NCI-H82 (cell line): ENCODE results near the gene STXBP1.

Experiments
- DNase-seq: peaks from one replicate; lab custom pipeline; 2025; lab: John Stamatoyannopoulos, UW

STXBP1 gene

DNA sequence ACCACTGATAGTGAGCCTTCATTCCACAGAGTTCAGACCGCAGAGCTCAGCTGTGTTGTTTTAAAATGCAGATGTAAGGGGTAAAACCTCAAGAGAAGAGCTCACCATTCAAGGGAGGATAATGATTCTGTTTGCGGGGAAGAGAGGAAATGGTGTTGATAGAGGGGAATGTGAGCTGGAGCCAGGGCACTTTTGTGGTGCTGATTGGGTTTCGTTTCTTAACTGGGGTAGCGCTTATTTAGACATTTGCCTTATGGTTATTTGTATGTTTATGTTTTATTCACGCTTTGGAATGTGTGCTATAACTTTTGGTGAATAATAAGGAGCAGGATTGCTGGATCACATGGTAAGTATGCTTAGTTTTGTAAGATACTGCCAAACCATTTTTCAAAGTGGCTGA is 42.5 kb downstream of the STXBP1 start:
- no peak for DNase-seq

DNA sequence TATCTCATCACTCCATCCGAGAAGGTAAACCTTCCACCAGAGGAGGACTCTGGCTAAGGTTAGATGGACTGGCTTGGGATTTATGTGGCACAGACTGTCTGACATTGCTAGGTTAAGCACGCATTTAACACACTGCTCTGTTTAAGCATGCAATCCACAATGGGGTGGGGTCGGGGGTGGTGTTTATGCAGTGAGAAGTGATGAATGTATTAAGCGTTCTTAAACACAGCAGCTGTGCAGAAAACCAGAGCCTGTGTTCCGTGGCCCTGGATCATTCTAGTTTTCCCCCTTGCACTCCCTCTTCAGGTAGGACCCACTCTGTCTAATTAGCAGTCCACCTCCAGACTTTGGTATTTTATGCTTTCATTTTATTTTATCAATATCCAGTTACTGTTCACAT is 46.4 kb downstream of the STXBP1 start:
- DNase-seq: peak; percentile 54

DNA sequence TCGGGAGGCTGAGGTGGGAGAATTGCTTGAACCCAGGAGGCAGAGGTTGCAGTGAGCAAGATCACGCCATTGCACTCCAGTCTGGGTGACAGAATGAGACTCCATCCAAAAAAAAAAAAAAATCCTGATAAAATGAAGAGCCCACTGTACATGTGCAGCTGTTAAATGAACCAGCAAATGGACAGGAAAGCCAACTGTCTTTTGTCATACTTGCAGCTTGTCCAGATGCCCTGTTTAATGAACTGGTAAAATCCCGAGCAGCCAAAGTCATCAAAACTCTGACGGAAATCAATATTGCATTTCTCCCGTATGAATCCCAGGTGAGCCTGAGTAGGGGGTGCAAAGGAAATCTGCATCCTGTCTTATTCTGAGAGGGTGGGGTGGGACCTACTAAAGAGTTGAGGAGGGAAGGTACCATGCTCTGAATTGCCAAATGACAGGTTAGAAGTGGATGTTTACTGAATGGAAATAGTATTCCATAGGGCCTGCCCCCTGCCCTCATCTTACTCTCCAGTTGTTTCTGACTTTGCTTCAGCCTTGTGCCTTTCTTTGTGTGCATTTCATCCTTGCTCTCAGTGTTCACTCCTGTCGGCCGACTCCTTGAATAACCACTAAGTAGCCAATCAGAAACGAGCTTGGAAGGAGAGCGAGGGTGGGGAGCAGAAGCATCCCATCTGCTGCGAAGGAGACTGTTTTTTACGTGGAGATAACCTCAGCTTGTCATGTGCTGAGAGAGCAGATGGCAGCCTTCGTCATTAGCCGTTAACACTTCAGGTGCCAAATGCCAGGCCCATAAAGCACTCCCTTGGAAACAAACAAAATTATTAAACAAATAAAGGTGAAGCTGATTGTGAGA is 49.0 kb downstream of the STXBP1 start:
- DNase-seq: peak; percentile 99

DNA sequence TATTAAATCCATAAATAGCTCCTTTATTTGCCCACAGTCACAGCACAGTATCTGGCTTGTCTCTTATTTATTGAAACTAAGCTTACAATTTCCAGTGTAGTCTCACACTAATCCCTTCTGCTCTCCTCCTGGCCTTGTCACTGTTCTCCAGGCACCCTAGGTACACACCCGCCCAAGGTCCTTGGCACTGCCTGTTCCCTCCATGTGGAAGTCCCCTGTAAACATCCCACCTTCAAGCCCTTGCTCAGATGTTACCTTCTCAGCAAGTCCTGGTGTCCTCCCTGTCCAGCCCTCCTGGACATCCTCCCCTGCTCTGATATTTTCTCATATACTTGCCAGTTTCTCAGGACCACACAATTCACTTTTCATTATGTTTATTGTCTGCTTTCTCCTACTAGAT is 50.5 kb downstream of the STXBP1 start:
- peak; percentile 46 for DNase-seq

DNA sequence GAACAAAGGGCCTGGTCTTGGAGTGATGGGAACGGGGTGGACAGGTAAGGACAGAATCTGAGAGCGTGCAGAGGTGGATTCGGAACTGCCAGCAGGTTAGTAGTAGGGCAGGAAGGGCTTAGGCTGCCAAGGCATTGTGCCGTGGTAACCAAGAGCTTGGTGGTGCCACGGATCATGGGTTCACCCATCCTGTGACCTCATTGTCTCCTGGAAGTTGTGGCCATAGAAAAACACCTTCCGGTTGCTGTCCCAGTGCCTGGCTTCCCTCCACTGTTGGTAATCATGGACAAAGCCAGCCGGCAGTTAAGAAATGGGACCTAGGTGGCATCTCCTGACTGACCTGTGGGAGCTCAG is 52.2 kb downstream of the STXBP1 start:
- no peak for DNase-seq

GRCh38 chr9:127664678-127665507 is 52.8 kb downstream of the STXBP1 start:
- peak; percentile 94 for DNase-seq

DNA sequence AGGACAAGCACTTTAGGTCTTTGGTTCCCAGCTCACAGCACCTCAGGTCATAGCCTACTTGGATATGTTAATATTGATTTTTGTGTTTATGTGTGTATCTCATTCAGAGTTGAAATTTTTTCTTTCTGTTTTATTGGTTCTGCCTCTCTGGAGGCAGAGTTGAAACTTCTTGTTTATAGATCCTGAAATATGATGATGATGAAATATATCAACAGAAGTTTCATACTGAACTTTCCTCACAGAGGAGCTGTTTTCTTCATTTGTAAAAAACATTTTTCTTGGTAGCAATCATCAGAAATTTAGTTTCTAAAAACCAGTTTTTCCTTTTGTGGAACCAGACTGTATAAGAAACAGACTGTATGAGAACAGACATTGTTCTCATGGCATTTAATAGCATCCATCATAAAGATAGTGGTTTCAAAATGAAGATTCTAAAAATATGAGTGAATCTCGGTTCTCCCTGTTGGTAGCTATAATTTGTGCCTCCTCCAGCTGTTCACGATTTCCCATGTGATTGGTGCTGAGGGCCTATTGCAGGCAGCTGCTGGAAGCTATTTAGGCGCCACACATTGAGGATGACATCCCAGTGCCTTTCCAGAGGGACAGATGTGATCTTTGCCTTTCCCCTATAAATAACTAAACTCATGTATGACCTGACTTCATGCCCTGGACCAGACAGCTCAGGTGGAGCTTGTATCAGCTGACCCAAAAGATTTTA is 55.2 kb downstream of the STXBP1 start:
- DNase-seq: no peak

GRCh38 chr9:127667906-127668305 is 55.8 kb downstream of the STXBP1 start:
- no peak for DNase-seq

- DNase-seq: no peak
Measured at GRCh38 chr9:127673234-127673633, 61.2 kb downstream of the STXBP1 start.

GRCh38 chr9:127676638-127677037 is 64.6 kb downstream of the STXBP1 start:
- no peak for DNase-seq

GRCh38 chr9:127679506-127679905 is 67.4 kb downstream of the STXBP1 start:
- DNase-seq: no peak

- no peak for DNase-seq
Measured at GRCh38 chr9:127680226-127680625, 68.1 kb downstream of the STXBP1 start.

- no peak for DNase-seq
Measured at GRCh38 chr9:127680846-127681245, 68.8 kb downstream of the STXBP1 start.

DNA sequence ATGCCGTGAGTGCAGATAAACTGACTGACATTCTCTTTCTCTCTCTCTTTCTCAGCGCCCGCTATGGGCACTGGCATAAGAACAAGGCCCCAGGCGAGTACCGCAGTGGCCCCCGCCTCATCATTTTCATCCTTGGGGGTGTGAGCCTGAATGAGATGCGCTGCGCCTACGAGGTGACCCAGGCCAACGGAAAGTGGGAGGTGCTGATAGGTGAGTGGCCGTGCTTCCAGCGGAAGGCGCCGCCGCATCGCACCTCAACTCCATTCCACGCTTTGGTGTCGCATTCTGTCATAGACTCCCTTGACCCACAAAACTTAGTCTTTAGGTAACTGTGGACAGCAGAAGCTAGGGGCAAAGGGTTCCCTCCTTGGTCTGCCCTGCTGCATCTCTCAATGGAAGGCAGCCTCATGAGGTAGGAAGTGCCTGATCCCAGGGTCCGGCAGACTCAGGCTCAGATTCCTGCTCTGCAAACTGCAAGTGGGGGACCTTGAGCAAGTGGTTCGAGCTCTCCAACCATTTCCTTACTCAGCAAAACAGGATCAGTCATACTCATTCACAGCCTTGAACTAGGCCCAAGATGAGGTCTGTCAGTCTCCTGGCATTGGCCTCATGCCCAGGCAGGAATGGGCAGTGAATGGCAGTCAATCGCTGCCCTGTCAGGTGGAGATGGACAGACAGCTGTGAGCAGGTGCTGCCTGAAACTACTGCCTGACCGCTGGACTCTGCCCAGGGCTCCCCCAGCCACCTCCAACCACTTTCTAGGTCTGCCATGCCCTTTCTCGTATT is 70.5 kb downstream of the STXBP1 start:
- no peak for DNase-seq

DNA sequence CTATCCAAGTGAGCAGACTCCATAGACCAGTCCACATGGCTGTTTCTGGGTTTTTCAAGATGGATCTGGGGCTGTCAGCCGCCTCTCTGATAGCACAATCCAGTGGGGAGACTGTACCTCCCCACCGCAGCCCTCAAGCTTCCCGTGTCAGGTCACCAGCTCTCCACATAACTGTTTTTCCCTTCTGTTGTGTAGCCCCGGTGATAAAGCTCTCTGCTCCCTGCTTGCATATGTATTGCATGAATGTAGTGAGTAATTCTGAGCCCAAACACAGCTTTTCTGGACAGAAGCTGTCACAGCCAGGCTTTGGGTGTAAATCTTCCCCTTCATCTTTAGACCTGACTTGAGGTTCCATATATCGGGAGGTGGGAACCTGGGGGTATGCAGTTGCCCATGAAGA is 71.6 kb downstream of the STXBP1 start:
- DNase-seq: no peak

DNA sequence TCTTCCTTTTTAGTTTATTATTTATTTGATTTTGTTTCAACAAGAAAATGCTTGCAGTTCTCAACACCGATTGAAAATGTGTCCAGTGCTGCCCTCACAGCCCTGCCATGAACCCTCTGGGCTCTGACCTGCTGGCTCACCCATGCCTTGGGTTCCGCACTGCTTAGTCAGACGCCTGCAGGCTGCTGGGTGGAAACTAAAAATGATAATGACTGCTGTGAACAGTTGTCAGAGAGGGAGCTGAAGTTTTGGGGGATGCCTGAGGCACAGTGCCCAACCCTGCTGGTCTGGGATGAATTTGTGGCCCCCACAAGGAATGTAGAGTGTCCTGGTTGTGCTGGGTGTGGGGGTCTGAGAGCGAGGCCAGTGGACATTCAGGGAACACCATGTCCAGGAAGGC is 72.5 kb downstream of the STXBP1 start:
- DNase-seq: no peak

DNA sequence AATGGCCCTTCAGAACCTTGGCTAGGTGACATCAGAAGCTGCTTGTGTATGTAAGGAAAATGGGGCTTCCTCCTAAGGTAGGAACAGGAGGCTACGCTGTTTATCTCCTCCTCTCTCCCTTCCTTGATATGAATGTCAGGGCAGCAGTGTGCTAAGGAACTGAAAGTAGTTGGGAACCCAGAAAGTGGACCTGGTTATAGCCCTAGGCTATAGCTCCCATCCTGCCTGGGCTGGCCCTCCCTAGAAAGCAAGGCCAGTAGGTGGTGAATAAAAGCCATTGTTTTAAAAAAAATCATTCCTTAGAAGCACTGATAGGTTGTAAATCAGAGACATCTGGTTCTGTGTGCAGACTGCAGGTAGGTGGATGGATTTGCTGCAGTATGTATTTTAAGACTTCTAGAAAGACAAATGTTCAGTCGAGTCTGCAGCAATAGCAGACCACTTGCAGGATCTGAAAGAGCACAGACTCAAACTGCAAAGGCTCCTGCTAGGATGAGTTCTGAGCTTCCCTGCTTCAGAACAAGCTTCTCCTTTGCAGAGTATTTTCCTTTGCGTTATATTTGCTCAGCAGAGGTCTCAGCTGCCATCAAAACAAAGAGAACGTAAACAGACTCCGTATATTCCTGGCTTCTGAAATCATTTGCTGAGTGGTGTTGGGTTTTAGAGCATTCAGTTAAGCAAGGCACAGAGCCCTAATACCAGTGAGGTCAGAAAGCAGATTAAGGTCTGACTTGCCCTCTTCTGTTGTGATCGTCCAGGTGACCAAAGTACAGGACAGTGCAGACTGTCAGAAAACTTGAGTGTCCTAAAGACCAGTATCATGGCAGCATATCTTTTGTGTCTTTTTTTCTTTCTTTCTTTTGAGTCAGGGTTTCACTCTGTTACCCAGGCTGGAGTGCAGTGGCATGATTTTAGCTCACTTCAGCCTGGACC is 74.7 kb downstream of the STXBP1 start:
- no peak for DNase-seq

GRCh38 chr9:127689329-127690000 is 77.4 kb downstream of the STXBP1 start:
- DNase-seq: no peak

- DNase-seq: no peak
Measured at GRCh38 chr9:127690735-127691134, 78.7 kb downstream of the STXBP1 start.

DNA sequence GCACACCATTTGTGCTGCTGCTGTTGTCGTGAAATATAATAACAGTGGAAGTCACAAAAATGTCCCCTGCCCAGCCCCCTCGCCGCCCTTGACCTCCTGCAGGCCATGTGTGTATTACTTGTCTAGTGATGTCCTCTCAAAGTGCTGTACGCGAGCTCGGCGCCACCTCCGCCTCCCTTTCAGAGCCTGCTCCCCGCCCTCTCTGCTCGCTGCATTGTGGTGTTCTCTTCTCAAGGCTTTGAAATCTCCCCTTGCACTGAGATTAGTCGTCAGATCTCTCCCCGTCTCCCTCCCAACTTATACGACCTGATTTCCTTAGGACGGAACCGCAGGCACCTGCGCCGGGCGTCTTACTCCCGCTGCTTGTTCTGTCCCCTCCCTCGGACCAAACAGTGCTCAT is 80.0 kb downstream of the STXBP1 start:
- DNase-seq: no peak
